C4-2B (cell line): Measurements from ENCODE around the gene NLRP9.

Experiments used
- ZFX ChIP-seq: fragments of 450-650 bp; IDR thresholded peaks from 2 replicates; pipeline ENCODE4 v1.6.1; 2017
- TF ChIP-seq, protein P1 (sequence below): fragments of 450-650 bp; conservative IDR thresholded peaks from 2 replicates; pipeline ENCODE4 v1.5.1; 2017; ENCODE audit warnings: mild to moderate bottlenecking

DNA sequence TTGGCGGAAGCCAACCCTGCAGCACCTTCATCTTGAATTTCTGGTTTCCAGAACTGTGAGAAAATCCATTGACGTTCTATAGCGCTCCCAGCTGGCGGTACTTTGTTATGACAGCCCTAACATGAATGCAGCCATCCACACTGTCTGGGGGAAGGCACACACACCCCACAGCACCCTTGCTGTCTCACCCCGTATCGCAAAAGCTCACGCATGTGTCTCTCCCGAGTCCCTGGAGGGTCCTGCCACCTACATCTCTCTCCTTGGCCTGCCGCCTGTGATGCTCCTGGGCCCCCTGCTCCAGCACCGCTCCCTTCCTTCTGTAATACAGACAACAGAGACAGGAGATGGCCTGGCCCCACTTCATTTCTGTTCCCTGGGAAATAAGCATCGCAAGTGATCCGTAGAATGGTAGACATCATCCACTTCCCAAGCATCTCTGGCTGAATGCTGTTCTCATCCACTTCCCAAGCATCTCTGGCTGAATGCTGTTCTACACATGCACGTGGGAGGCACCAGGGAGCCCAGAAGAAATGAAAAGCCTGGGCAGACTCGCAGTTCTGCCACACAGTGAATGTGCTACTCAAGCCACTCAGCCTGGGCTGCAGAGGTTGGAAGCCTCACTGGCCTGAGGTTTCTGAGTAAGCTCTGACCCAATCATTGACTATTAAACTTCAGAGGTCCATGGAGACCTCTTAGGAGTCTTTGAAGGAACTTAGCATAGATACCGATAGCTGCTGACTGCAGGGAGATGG is 33.5 kb downstream of the NLRP9 start:
- TF ChIP-seq, protein P1, sequence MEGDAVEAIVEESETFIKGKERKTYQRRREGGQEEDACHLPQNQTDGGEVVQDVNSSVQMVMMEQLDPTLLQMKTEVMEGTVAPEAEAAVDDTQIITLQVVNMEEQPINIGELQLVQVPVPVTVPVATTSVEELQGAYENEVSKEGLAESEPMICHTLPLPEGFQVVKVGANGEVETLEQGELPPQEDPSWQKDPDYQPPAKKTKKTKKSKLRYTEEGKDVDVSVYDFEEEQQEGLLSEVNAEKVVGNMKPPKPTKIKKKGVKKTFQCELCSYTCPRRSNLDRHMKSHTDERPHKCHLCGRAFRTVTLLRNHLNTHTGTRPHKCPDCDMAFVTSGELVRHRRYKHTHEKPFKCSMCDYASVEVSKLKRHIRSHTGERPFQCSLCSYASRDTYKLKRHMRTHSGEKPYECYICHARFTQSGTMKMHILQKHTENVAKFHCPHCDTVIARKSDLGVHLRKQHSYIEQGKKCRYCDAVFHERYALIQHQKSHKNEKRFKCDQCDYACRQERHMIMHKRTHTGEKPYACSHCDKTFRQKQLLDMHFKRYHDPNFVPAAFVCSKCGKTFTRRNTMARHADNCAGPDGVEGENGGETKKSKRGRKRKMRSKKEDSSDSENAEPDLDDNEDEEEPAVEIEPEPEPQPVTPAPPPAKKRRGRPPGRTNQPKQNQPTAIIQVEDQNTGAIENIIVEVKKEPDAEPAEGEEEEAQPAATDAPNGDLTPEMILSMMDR: no peak
- TF ChIP-seq ZFX: no peak
